GM10847 (cell line): ENCODE results near the gene MAP2K6.

Source experiments
- POLR2A ChIP-seq: IDR thresholded peaks from 2 replicates; pipeline ENCODE4 v1.6.1; 2011; ENCODE audit not compliant: insufficient read length; ENCODE audit errors: extremely low read depth

MAP2K6 gene

DNA sequence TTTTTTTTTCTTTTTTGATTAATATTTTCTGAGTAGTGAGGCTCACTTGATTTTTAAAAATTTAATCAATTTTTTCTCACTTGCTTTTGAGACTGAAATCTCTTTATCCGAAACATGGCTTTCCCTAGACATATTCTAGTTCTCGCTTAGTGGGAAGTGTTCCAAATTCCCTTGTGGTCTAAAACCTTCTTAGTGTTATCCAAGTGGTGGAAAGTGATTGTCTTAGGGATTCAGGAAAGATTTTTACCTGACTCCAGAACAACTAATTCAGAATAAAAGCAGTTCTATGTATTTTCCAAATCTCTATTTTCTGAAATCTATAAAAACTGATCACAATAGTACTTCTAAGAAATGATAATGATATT lies 178.8 kb downstream of the MAP2K6 start:
- TF ChIP-seq POLR2A = no peak

- no peak for TF ChIP-seq POLR2A
These were observed 179.2 kb downstream of the MAP2K6 start for GRCh38 chr17:69593716-69594115.

DNA sequence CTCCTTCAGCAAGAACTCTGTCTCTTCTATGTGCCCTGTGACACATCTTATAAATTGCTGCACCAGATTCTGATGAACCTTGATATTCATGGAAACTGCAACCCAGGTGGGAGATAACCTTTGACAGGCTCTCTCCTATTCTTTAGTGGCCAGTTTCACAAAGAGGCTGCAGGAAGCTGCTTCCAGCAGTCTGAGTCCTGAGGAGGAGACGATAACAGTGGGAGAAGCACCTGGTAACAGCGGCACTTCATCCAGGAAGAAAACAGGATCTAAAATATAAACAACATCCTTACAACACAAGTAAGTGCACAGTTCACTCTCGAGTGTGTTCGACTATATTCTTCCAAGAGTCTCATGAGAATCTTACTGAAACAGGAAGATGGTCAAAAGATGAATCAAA lies 180.1 kb downstream of the MAP2K6 start:
- no peak for TF ChIP-seq POLR2A

- no peak for TF ChIP-seq POLR2A
These were observed 181.6 kb downstream of the MAP2K6 start for GRCh38 chr17:69596141-69596540.

GRCh38 chr17:69597898-69598692 lies 183.6 kb downstream of the MAP2K6 start:
- TF ChIP-seq POLR2A = no peak

DNA sequence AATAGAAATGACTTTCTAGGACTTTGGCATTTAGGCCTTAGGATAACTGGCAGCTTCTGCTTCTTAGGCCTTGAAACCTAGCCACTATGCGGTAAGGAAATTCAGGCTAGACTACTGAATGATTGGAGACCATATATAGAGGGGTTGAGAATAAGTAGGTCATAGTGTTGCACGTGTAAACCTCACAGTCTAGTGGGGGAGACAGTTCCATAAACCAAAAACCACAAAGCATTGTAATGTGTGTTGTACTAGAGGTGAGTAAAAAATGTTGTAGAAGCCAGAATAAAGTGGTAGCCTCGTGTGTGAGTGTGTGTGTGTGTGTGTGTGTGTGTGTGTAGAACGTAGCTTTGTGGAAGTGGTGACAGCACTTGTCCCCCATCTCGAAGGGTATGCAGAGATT lies 188.5 kb downstream of the MAP2K6 start:
- no peak for TF ChIP-seq POLR2A
